ENCODE results near the gene TNS2. TPM values are rescaled to one million over a fixed set of nuclear protein-coding genes. Genes with fewer than 3 reads are reported as not detected.

TNS2 gene
- total and polyA plus RNA-seq, 9 of the 15 experiments (the other 6 are each of a cell fraction or from before 2014, with no cell fraction given), result 0.28 to 3.1 (median 1.2) TPM; not detected in 1

- ATAC-seq, result peak; percentile 61
- peak overlapping the region; percentile 50 for H2AFZ ChIP-seq (ENCODE audit: low read depth, low read length)
- H3K27me3 ChIP-seq (ENCODE audit: control insufficient read depth in 2 of 2, insufficient read depth in 2 of 2, low read length in 2 of 2), result no peaks in the 10 kb centered on the region
- peak overlapping the region; percentile 14; the same call in 1 of the 2 replicates for H3K4me2 ChIP-seq (ENCODE audit: insufficient read depth, low read length)
- peak overlapping the region; percentile 67 for H3K4me3 ChIP-seq
- 11% methylated on average over 15 of the region's 94 CpGs for WGBS (ENCODE audit: insufficient coverage, low coverage, missing lambda C conversion rate)
- no peaks in the 10 kb centered on the region for H3K9me3 ChIP-seq (replicated peaks; ENCODE audit: control insufficient read depth, insufficient read depth, low read depth, low read length)
- H3K79me2 ChIP-seq (ENCODE audit: control insufficient read depth, insufficient read depth, low read length), result peaks cover 4% of the 10 kb centered on the region; the same call in 1 of the 3 replicates
- peak; percentile 80 to 94 (median 94) for DNase-seq (ENCODE audit: extremely low read depth in 1 of 4, low spot score in 3 of 4)
- H3K9me1 ChIP-seq (ENCODE audit: control insufficient read depth, insufficient read depth, low read length), result no peaks in the 10 kb centered on the region
- no TSS peak for BruUV-seq (replicated peaks)
- peaks cover 60 to 73% of the 10 kb centered on the region in 2 experiments for H3K4me1 ChIP-seq (replicated peaks in 1 of 2; ENCODE audit: control insufficient read depth in 2 of 2, insufficient read depth in 2 of 2, low read length in 2 of 2)
- intact Hi-C loops (cut with micrococcal nuclease) (loop anchor here (5.0 kb wide), 1 partner anchor 40 kb away; the partner anchor contains the start of gene EIF4B), in situ Hi-C loops (cut with MboI) (no loop called here)
- no peak for FAIRE-seq
- peaks cover 6% of the 10 kb centered on the region; the same call in 2 of the 3 replicates for H3K36me3 ChIP-seq (ENCODE audit: control insufficient read depth, insufficient read depth, low read length)
- H3K27ac ChIP-seq (ENCODE audit: extremely low read depth, low read depth, low read length), result peak overlapping the region; percentile 88; the same call in 1 of the 3 replicates
- H4K20me1 ChIP-seq (replicated peaks; ENCODE audit: control insufficient read depth, insufficient read depth, low read length), result peaks cover 4% of the 10 kb centered on the region
- CTCF ChIA-PET (ENCODE audit: low intra/inter-chr PET ratio), result interaction anchor here (0.5 to 0.6 kb wide), 3 partner anchors 40 to 432 kb away, joined by 3 to 4 read pairs (median 4); partner anchors contain the start of gene IGFBP6
- H3K9ac ChIP-seq (ENCODE audit: insufficient read depth in 1 of 2, low read depth in 2 of 2, low read length in 2 of 2), result peak overlapping the region in 1 of 2 experiments; percentile 99; a peak in 3 of 4 replicates
- POLR2A ChIA-PET, result interaction anchor here (0.6 to 3.8 kb wide), 8 partner anchors 8 to 463 kb away, joined by 3 to 20 read pairs (median 4); no protein-coding TSS in a partner anchor
- TF ChIP-seq MTA3 (IDR thresholded peaks at IDR 0.05; ENCODE audit: borderline replicate concordance) (no peak), RAD21 (CRISPR knock-in tag; conservative IDR thresholded peaks at IDR 0.05 in 1 of 2, IDR thresholded peaks at IDR 0.05 in 1 of 2) (peak in 1 of 2 experiments; percentile 20; a peak in 1 of 4 replicates), HMG20A (CRISPR knock-in tag; conservative IDR thresholded peaks at IDR 0.05) (no peak), ZNF75A (CRISPR knock-in tag; IDR thresholded peaks at IDR 0.05) (no peak), ZBTB11 (CRISPR knock-in tag; IDR thresholded peaks at IDR 0.05) (peak in 1 of 3 experiments; percentile 43; a peak in 2 of 6 replicates), CREM (IDR thresholded peaks at IDR 0.05; ENCODE audit: low read depth) (peak; percentile 70), CREB1 (IDR thresholded peaks at IDR 0.05) (peak; percentile 38; the same call in 1 of the 2 replicates), CREB1 (CRISPR knock-in tag; IDR thresholded peaks at IDR 0.05) (no peak)
- TF ChIP-seq, protein P1, sequence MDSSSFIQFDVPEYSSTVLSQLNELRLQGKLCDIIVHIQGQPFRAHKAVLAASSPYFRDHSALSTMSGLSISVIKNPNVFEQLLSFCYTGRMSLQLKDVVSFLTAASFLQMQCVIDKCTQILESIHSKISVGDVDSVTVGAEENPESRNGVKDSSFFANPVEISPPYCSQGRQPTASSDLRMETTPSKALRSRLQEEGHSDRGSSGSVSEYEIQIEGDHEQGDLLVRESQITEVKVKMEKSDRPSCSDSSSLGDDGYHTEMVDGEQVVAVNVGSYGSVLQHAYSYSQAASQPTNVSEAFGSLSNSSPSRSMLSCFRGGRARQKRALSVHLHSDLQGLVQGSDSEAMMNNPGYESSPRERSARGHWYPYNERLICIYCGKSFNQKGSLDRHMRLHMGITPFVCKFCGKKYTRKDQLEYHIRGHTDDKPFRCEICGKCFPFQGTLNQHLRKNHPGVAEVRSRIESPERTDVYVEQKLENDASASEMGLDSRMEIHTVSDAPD (CRISPR knock-in tag; IDR thresholded peaks at IDR 0.05), result no peak
- TF ChIP-seq, protein P2, sequence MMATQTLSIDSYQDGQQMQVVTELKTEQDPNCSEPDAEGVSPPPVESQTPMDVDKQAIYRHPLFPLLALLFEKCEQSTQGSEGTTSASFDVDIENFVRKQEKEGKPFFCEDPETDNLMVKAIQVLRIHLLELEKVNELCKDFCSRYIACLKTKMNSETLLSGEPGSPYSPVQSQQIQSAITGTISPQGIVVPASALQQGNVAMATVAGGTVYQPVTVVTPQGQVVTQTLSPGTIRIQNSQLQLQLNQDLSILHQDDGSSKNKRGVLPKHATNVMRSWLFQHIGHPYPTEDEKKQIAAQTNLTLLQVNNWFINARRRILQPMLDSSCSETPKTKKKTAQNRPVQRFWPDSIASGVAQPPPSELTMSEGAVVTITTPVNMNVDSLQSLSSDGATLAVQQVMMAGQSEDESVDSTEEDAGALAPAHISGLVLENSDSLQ (IDR thresholded peaks at IDR 0.05), result no peak
- TF ChIP-seq, protein P3, sequence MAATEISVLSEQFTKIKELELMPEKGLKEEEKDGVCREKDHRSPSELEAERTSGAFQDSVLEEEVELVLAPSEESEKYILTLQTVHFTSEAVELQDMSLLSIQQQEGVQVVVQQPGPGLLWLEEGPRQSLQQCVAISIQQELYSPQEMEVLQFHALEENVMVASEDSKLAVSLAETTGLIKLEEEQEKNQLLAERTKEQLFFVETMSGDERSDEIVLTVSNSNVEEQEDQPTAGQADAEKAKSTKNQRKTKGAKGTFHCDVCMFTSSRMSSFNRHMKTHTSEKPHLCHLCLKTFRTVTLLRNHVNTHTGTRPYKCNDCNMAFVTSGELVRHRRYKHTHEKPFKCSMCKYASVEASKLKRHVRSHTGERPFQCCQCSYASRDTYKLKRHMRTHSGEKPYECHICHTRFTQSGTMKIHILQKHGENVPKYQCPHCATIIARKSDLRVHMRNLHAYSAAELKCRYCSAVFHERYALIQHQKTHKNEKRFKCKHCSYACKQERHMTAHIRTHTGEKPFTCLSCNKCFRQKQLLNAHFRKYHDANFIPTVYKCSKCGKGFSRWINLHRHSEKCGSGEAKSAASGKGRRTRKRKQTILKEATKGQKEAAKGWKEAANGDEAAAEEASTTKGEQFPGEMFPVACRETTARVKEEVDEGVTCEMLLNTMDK (IDR thresholded peaks at IDR 0.05; ENCODE audit: borderline replicate concordance, insufficient read depth, low read depth, low read length, poor library complexity, severe bottlenecking), result peak; percentile 96
These were observed 2.4 kb upstream of the TNS2 start for GRCh38 chr12:53047221-53048032.
